Activated CD4-positive, alpha-beta T cell treated with anti-CD3 and anti-CD28 coated beads for 48 hours (primary cell): ENCODE measurements around the gene FAM184A.
"Not testable (repeated sequence)": the region's sequence is repeated elsewhere in the genome, so short reads cannot be mapped to it uniquely, and the experiment has no call there.

Experiments
- DNase-seq: peaks from one replicate; pipeline ENCODE4 v3.0.0-alpha.2; 2020

FAM184A gene

DNA sequence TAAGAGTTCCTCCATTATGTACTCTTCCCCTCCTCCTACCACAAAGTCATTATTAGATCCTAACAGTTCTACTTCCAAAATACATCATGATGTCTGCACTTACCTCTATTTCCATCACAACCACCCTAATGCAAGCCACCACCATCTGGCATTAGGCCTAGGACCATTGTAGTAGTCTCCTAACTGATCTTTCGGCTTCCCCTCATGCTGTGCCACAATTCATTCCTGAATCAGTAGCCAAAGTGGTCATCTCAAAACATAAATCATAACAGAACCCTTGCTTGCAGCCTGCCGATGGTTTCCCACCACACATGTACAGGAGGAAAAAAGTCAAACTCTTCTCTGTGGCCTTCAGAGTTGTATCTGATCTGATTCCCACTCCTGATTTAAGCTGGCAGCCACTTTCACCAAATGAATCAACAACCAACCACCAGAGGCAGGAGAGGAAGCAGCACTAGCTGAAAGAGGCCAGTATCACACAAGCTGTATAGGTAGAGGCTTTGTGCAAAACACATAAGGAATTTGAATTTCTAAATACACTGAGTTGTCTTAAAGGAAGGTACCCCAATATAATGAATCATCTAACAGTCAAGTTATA lies 26.1 kb downstream of the FAM184A start:
- peak; percentile 52 for DNase-seq

DNA sequence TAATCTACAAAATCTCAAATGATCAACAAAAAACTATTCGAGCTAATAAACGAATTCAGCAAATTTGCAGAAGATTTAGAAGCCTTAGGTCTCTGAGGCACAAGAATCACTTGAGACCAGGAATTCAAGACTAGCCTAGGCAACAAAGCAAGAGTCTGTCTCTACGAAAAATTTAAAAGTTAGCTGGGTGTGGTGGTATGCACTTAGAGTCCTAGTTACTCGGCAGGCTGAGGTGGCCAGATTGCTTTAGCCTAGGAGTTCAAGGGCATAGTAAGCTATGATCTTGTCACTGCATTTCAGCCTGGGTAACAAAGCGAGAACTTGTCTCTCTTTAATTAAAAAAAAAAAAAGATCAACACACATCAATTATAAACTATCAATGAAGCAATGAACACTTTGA lies 34.2 kb downstream of the FAM184A start:
- no peak for DNase-seq

DNA sequence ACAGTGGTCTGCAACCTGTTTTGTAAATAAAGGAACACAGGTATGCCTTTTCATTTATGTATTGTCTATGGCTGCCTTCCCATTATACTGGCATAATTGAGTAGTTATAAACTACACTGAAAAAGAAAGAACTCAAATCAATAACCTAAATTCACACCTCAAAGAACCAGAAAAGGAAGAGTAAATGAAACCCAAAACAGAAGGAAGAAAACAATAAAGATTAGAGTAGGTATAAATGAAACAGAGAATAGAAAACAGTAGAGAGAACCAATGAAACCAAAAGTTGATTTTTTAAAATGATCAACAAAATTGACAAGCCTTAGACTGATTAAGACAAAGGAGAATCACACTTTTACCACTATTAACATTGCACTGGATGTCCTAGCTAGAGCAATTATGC lies 34.7 kb downstream of the FAM184A start:
- no peak for DNase-seq

DNA sequence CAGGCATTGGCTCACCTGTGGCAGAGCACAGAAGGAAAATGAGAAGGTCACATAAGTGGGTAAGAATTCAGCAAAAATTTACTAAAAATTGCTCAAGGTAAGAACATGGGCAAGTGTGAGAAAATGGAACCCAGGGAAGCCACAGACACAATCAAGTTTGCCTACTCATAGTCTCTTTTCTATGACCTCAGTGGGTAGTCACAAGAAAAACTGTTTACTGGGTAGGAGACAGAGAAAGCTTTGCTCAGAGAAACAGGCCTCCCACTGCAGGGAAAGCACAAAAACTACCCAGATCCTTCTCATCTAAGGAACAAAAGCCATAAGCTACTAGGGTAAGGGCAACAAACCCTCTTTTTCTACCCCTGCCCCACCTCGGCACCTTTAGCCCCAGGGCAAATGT lies 35.2 kb downstream of the FAM184A start:
- DNase-seq: peak; percentile 10

DNA sequence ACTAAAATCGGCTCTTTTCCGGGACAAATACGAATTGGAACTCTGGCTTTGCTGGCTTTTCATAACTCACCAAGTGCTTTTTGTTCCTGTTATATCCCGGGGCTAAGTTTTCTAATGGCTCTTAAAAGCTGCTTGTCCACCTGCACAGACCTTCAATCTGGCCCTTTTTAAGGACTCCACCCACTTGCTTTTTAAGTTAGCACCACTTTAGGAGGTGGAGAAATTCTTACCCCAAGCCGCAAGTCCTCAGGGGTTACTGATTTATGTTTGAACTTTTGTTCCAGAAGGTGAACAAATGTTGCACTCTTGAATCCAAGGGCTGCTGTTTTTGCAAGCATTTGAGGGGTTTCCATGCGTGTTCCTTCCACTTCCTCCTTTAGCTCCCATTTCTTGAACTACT lies 37.8 kb downstream of the FAM184A start:
- no peak for DNase-seq

DNA sequence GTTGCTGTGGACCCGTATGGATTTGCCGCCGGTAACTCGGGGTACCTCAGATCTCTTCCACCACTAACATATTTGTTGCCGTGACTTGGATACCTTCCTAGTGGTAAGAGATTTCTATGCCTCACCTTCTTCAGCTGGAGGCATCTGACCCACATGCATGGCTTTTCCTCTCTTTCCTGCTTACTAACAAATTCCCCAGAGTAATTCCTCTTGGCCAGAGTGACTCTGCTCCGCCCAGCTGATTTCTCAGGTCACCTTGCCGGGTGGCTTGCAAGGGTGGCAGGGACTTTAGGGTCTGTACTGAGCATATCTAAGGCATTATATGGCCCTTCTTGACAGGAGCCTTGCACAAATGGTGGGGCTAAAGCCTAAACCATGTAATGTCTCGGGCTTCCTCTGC lies 38.2 kb downstream of the FAM184A start:
- no peak for DNase-seq

DNA sequence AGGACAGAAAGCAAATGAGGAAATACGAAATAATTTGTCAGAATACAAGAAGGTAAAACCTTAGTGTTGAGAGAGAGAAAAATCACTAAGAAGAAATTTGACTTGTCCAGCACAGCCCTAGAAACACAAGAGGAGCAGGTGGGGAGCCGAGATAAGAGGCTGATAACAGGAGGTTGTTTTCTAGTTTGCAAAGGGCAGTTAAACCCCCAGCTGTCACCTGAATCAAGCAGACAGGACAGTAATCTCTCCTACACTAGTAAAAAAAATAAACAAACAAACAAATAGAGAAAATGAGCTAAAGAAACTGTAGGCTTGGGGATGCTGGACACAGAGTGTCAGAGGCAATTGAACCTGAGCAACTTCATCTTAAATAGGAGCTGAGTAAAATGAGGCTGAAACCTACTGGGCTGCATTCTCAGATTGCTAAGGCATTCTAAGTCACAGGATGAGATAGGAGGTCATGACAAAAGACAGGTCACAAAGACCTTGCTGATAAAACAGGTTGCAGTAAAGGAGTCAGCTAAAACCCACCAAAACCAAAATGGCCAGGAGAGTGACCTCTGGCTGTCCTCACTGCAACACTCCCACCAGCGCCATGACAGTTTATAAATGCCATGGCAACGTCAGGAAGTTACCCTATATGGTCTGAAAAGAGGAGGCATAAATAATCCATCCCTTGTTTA lies 40.4 kb downstream of the FAM184A start:
- no peak for DNase-seq

DNA sequence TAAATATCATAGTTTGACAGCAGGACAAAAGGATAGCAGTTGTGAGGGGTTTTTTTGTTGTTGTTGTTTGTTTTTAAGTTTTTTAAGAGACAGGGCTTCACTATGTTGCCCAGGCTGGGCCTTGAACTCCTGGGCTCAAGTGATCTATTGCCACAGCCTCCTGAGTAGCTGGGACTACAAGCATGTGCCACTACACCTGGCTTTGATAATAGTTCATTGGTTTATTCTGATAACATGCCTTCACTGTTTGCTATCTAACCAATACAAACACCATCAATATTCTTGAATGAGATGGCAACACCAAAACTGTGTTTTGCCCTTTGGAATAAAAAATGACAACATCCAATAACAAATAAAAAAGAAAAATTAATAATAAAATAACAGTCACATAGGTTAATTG lies 41.2 kb downstream of the FAM184A start:
- DNase-seq: no peak

DNA sequence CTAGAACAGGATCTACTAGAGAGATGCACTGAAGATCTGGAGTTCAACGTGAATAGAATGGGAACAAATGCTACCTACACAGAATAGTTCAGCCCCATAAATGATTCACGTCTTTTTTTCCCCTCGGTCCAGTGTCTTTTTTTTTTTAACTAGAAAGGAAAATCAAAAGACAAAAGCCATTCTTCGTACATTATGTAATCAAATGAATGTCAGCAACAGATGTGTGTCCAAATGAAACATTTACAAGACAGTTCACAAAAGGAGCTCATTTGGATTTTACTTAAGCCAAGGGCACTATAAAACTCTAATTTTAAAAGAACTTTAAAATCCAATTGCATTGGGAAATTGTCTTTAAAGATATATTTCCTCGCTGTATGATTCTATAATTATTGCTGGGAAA lies 42.4 kb downstream of the FAM184A start:
- DNase-seq: no peak

DNA sequence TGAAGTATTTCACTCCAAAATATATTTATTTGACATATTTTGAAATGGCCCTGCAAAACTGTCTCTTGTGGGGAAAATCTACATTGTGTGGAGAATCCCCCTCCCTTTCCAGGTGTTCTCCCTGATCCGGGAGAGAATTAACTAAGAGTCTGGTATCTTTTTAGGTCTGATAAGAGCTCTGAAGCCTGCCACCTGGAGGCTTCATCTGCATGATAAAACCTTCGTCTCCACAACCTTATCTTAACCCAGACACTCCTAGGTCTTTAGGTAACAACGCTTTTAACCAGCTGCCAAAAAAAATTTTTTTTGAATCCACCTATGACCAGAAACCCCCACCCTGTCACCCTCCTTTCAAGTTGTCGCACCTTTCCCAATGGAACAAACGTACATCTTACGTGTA lies 43.0 kb downstream of the FAM184A start:
- DNase-seq: no peak

DNA sequence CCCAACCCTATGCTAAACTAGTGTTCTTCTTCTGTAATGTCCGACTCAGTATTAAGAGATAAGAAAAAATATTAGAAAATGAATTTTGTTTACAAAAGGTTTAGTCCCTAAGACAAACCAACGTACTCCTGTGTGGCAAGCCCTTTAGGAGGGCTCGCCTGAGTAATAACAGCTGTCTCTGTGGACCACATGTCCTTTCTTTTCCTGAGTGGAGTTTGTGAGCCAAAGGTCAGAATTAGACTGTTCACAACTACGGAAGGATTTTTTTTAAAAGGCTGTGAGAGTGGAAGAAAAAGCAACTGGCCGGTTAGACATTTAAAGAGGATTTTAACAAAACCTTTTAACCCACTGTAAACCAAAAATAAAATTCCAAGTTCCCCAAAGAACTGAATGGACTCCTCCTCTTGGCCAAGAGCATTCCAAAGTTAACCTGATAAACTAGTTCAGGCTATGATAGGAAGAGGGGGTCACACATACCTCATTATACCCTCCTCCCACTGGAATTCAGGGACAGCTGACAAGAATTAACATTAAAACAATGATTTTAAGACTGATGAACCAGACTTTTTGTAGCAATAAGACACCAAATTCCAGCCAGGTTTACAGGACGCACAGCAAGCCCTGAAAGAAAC lies 43.5 kb downstream of the FAM184A start:
- DNase-seq: no peak

DNA sequence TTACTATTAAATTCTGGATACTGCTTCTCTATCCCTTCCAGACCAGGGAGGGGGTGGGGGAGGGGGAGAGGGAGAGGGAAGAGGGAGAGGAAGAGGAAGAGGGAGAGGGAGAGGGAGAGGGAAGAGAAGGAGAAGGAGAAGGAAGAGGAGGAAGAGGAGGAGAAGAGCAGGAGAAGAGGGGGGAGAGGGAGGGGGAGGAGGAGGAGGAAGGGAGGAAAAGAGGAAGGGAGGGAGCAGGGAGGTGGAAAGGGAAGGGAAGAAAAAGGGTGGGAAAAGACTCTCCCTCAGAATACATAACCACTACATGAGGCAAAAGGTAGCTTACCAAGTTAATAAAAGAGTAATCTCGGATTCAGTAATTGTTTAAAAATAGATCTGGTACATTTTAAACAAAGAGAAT lies 46.0 kb downstream of the FAM184A start:
- no peak for DNase-seq

DNA sequence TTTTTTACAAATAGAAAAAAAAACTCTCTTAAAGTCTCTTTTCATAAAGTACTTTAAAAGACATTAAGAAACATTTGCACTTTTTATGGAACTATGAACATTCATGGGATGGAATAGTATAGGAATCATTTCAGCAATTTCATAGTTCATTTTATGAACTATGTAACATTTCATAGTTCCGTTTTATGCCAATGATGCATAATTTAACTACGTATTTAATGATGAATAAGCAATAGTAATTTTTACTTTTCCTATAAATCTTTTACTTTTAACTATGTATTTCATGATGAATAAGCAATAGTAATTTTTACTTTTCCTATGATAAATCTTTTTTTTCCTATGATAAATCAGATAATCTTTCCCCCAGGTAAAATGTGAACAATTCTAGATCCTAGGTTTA lies 47.7 kb downstream of the FAM184A start:
- no peak for DNase-seq

DNA sequence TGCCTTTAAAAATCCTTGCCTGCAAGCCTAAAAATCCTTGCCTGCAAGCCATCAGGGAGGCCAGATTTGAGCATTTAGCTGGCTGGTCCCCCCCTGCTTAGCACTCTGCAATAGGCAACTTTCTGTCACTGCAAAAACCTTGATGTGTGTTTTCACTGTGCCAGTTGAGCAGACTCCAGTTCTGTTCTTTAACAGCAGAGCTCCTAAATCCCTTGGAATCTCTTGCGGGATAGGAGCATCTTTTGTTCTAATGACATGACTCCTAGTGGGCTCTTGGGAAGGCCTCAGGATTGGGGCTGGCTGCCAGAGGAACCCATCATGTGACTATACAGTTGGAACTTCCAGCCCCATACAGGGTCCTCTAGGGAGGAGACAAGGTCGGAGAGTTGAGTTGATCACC lies 50.4 kb downstream of the FAM184A start:
- no peak for DNase-seq

DNA sequence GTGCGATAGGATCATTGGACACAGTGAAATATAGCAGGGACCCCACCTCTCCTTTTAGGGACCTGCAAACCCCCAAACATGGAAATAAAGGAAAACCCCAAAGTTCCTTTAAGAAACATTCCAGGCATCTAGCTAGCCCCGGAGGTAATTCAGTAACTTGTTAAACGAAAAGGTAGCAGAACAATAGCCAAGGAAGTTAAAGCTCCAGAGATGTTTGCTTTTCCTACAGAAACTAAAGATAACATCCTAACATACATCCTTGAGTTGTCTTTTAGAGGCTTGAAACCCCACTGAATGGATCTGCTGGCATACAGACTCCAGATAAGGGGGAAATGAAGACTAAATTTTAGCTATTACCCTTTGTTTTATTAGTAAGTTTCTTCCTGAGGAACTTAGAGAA lies 51.0 kb downstream of the FAM184A start:
- no peak for DNase-seq

DNA sequence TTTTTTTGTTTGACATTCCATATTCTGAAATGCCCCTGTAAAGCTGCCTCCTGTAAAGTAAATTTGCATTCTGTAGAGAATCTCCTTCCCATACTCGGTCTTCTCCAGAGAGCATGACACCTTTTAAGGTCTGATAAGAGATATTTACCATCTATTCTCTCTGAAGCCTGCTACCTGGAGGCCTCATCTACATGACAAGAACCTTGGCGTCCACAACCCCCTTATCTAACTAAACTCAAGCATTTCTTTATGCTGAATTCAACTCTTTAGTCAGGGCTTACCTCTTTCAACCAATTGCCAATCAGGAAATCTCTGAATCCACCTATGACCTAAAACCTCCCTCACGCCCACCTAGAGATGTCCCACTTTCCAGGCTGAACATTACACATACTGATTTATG lies 51.6 kb downstream of the FAM184A start:
- no peak for DNase-seq

DNA sequence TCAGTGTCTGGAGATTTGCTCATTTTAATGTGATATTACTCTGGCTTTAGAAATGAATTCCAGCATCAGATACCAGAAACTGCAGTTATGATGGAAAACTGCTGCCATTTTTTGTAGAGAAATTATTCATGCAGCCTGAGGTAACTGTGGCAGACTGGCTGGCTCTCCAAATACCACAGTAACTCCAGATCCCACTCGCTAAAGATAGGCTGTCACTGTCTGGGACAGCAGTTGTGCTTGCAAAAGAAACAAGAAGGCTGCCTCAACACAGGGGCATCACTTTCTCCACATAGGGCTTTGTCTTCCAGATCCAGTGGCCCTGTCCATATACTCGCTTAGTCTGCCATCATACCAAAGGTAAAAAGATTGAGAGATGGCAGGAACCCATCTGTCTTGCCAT lies 52.7 kb downstream of the FAM184A start:
- no peak for DNase-seq

DNA sequence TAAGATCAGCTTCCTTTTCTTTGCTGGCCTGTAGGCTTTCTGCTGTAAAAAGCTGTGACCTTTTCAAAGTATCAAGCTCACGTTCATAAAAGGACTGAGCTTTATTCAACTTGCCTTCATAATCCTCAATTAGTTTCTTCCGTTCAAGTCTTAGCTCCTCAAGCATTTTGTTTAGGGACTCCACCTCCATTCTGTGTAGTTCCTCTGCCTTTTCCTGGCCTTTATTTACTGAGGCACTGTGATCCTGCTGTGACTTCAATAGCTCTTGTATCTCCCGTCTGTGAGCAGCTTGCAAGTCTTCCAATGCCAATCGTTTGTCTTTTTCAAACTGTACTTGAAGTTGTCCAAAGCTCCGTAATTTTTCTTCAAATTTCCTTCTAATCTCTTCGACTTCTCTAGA lies 54.4 kb downstream of the FAM184A start:
- no peak for DNase-seq

DNA sequence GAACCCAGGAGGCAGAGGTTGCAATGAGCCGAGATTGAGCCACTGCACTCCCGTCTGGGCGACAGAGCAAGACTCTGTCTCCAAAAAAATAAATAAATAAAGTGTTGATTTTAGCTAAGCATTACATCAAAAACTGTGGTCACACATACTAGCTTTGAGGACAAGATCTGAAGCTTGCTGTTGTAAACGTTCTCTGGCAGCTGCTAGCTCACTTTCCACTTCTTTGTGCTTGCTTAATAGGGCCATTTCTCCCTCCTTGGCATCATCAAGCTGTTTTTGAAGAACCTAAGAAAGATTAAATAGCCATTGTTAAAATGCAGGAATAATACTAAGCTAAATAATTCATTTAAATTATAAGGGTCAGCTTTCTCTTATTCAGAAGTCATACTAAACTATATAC lies 55.7 kb downstream of the FAM184A start:
- DNase-seq: no peak

DNA sequence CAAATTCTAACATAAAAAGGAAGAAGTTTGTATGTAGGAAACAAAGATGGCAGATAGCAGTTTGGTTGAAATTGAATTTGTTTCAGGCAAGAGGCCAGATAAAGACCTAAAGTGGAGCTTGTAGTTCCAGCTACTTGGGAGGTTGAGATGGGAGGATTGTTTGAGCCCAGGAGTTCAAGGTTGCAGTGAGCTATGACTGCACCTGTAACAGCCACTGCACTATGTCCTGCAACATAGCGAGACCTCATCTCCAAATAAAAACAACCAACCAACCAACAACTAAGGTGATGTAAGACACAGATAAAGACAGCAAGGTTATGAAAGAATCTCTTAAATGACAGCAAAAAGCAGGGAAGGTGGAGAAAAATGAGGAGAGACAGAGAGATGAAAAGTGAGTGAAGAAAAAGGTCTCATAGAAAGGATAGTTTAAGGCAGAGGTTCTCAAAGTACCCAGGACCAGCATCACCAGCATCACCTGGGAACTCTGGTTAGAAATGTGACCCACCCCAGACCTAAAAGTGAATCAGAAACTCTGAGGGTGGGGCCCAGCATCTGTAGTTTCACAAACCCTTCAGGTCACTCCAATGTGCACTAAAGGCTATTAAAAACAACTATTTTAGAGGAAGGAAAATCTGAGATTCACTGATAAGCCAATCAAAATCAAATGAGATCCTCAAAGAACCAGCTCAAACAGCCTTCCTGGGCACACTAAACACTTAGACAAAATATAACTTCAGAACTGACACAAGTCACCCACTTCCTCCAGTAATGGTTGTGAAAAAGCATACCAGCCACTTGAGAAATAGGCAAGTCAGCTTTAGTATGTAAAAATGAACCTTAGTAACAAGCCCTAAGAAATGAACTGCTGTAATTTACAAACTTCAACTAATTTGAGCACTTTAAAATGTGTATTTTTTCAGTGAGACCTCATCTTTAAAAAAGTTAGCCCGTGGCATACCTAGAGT lies 57.6 kb downstream of the FAM184A start:
- DNase-seq: no peak

DNA sequence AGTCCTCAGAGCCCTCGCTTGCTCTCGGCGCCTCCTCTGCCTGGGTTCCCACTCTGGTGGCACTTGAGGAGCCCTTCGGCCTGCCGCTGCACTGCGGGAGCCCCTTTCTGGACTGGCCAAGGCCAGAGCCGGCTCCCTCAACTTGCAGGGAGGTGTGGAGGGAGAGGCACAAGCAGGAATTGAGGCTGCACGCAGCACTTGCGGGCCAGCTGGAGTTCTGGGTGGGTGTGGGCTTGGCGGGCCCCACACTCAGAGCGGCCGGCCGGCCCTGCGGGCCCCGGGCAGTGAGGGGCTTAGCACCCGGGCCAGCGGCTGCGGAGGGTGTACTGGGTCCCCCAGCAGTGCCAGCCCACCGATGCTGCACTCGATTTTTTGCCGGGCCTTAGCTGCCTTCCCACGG lies 63.3 kb downstream of the FAM184A start:
- DNase-seq: not testable (repeated sequence)

DNA sequence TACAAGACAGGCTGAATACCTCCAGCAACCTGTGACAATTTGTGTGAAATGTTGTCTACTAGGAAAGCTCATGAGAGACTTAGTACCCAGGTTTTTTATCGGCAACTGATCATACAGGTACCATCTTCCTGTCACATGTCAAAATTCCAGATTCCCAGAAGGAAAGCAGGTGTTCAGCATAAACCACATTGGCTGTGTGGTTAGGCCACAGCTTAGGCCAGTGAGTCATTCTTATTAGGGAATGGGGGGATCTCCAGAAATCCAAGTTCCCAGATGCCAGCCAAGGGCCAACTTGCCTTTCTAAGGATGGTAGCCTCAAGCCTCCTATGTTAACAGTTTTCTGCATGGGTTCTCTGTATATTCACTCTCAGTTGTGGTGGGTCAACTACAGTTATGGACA lies 65.9 kb downstream of the FAM184A start:
- DNase-seq: no peak

DNA sequence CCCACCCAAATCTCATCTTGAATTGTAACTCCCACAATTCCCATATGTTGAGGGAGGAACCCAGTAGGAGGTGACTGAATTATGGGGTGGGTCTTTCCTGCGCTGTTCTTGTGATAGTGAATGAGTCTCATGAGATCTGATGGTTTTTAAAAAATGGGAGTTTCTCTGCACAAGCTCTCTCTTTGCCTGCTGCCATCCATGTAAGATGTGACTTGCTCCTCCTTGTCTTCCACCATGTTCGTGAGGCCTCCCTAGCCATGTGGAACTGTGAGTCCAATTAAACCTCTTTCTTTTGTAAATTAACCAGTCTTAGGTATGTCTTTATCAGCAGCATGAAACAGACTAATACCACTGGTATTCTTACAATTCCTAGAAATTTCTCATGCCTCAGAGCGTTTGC lies 69.2 kb downstream of the FAM184A start:
- not testable (repeated sequence) for DNase-seq

DNA sequence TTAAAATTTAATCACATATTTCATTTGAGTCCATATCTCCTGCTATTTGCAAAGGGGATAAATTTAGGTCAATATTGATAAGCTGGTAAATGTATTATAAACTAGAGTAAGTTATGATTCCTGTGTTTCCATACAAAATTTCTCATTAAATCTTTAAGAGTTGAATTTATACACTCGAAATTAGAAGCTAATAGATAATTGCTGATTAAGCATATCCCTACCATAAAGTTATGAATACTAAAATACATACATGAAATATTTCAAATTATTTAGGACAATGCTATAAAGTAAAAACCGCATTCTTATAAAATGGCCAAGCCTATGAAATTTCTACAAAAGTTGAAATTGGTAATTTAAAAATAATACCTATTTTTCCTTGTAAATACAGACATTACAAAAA lies 71.5 kb downstream of the FAM184A start:
- DNase-seq: no peak
